NCI-H226 (cell line): ENCODE data around the gene SGCE.

ENCODE experiments used
- DNase-seq: peaks from one replicate; pipeline ENCODE4 v3.0.0-alpha.2; 2015

Gene SGCE

GRCh38 chr7:94562525-94562924 lies 93.4 kb downstream of the SGCE start:
- peak; percentile 48 for DNase-seq

DNA sequence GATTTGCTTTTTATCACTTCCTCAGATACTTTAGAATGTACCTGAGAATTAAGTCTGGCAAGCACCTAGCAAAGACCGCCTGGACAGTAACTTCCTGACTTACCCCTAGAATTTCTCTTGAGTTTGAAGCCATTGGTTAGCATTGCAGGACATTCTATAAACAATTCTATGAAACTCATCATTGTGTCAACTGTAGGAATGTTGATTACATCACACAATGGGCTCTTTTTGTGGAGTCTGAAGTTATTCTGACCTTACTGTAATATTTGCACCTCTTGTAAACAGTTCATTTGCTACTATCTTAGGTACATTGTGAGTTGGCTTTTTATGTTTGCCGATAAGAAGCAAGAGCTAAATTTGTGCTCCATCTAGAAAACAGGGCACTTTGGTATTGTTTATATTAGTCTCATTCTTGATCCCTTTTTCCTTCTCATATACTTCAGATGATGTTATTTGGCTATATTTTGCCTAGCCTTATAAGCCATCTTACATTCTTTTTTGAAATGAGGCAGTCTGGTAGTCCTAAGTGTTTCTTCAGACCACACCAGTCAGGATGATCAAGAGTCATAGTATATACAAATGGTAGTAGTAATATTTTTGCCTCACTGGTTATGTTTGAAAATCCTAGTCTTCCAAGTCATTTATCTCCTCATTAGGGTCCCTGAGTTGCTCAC lies 94.0 kb downstream of the SGCE start:
- DNase-seq = peak; percentile 94

GRCh38 chr7:94559972-94560371 lies 96.0 kb downstream of the SGCE start:
- no peak for DNase-seq

- no peak for DNase-seq
Observed at GRCh38 chr7:94557215-94557614, 98.7 kb downstream of the SGCE start.

GRCh38 chr7:94556028-94556427 lies 99.9 kb downstream of the SGCE start:
- DNase-seq = no peak

- no peak for DNase-seq
Observed at GRCh38 chr7:94547126-94547525, 108.8 kb downstream of the SGCE start.

DNA sequence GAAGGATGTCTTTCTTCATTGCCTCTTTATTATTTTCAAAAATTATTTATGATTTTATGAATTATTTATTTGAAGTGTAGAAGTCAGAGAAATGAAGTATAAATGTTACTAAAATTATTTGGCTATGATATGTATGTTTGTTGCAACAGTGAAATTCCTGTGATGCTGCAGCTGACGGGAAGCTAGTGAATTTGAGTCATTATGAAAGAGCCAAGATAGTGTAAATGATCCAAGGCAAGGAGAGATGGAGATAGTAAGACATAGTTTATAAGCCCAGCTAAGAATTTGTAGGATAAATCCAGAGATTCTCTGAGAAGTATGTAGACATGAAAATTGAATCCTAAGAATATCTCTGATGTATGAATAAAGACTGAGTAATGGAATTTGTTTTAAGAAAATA lies 115.5 kb downstream of the SGCE start:
- peak; percentile 29 for DNase-seq
